GM12878 (cell line): ENCODE data around the gene SOBP. TPM values are rescaled to one million over a fixed set of nuclear protein-coding genes. Genes with fewer than 3 reads are reported as not detected.

Source experiments
- ATAC-seq: fragments of 200-7000 bp; cut with Tn5 transposase; 3 replicates; pipeline ENCODE4 v1.9.1; 2020; ENCODE audit warnings: mild to moderate bottlenecking, moderate library complexity
- BruUV-seq: library from RNA; stranded (reverse); fragments of 400-500 nt; replicated peaks from 2 replicates; lab custom pipeline; 2021; lab: Mats Ljungman, UMichigan
- CTCF ChIA-PET: fragments of 300-600 bp; sonication (Branson Sonifier 250); formaldehyde crosslinking; extraction: SDS; loops from one replicate; lab custom pipeline; 2021; ENCODE audit warnings: inconsistent platforms; lab: Yijun Ruan, JAX
- POLR2A ChIA-PET: fragments of 350-600 bp; formaldehyde crosslinking; extraction: SDS; loops from one replicate; lab custom pipeline; 2021; ENCODE audit warnings: inconsistent platforms; lab: Charles Lee
- RAD21 ChIA-PET: fragments of 300-600 bp; sonication (Branson Sonifier 250); formaldehyde crosslinking; loops from one replicate; lab custom pipeline; 2023; ENCODE audit warnings: antibody characterized with exemption; ENCODE audit not compliant: unreplicated experiment; lab: Charles Lee
- SMC1A ChIA-PET: fragments of 300-600 bp; sonication (Branson Sonifier 250); formaldehyde crosslinking; loops from one replicate; lab custom pipeline; 2023; ENCODE audit not compliant: unreplicated experiment, uncharacterized antibody; lab: Charles Lee
- DNase-seq: peaks from one replicate; pipeline ENCODE4 v3.0.0-alpha.2; 2011; ENCODE audit warnings: low read depth, low spot score
- FAIRE-seq: peaks from 3 replicates; lab custom pipeline; 2011; peaks lifted over from hg19 to GRCh38; lab: Jason Lieb, UNC
- H2AFZ ChIP-seq: 2 replicates; pipeline ENCODE4 v1.6.0; 2011; ENCODE audit warnings: low read depth, low read length, control low read depth; ENCODE audit not compliant: control insufficient read depth
- H3K27ac ChIP-seq: 2 replicates; pipeline ENCODE4 v1.5.1; 2011; ENCODE audit warnings: control low read depth; ENCODE audit not compliant: control insufficient read depth, insufficient read depth
- H3K27me3 ChIP-seq, 2 experiments: replicated peaks in 1 of 2; 2 replicates each; pipeline versions ENCODE4 v1.6.0 to v1.6.1; 2011; ENCODE audit warnings: low read length in 1 of 2; ENCODE audit not compliant: control insufficient read depth in 2 of 2, insufficient read depth in 2 of 2
- H3K36me3 ChIP-seq, 2 experiments: 2 replicates each; pipeline ENCODE4 v1.5.1; 2011; ENCODE audit warnings: low read length in 1 of 2; ENCODE audit not compliant: control insufficient read depth in 2 of 2, insufficient read depth in 2 of 2
- H3K4me1 ChIP-seq: 2 replicates; pipeline ENCODE4 v1.6.1; 2011; ENCODE audit warnings: mild to moderate bottlenecking, low read length, moderate library complexity, mixed read lengths; ENCODE audit not compliant: control insufficient read depth, insufficient read depth
- H3K4me2 ChIP-seq: 2 replicates; pipeline ENCODE4 v1.6.0; 2011; ENCODE audit warnings: control low read depth; ENCODE audit not compliant: control insufficient read depth, insufficient read depth
- H3K4me3 ChIP-seq: fragments of 200-600 bp; sonication (generic); 2 replicates; pipeline ENCODE4 v1.5.1; 2016
- H3K79me2 ChIP-seq: 2 replicates; pipeline ENCODE4 v1.6.0; 2011; ENCODE audit warnings: low read length; ENCODE audit not compliant: control insufficient read depth, insufficient read depth
- H3K9ac ChIP-seq: 2 replicates; pipeline ENCODE4 v1.8.0; 2011; ENCODE audit warnings: low read length, control low read depth, mixed read lengths; ENCODE audit not compliant: control insufficient read depth, insufficient read depth
- H3K9me3 ChIP-seq: replicated peaks from 3 replicates; pipeline ENCODE4 v1.5.1; 2011; ENCODE audit warnings: mild to moderate bottlenecking, low read length; ENCODE audit not compliant: control insufficient read depth, insufficient read depth
- H4K20me1 ChIP-seq: 2 replicates; pipeline ENCODE4 v1.6.0; 2011; ENCODE audit not compliant: control insufficient read depth, insufficient read depth
- ATF7 ChIP-seq: fragments of 450-650 bp; IDR thresholded peaks from 2 replicates; pipeline ENCODE4 v1.6.1; 2016; ENCODE audit warnings: low read depth, mild to moderate bottlenecking
- FOXM1 ChIP-seq: IDR thresholded peaks from 2 replicates; pipeline ENCODE4 v1.6.1; 2012; ENCODE audit warnings: low read depth, mild to moderate bottlenecking, inconsistent platforms, low read length, moderate library complexity
- JUNB ChIP-seq: IDR thresholded peaks from 2 replicates; pipeline ENCODE4 v1.6.1; 2016; ENCODE audit warnings: antibody characterized with exemption, mild to moderate bottlenecking
- KDM1A ChIP-seq: fragments of 200-600 bp; sonication (generic); IDR thresholded peaks from 2 replicates; pipeline ENCODE4 v1.6.1; 2016; ENCODE audit warnings: borderline replicate concordance
- MEF2A ChIP-seq: IDR thresholded peaks from 2 replicates; pipeline ENCODE4 v1.6.1; 2011; ENCODE audit warnings: low read depth, mild to moderate bottlenecking, low read length, moderate library complexity; ENCODE audit not compliant: insufficient read depth
- MTA3 ChIP-seq: IDR thresholded peaks from 2 replicates; pipeline ENCODE4 v1.6.1; 2012; ENCODE audit warnings: low read length, inconsistent platforms, borderline replicate concordance
- NFYB ChIP-seq: IDR thresholded peaks from 2 replicates; pipeline ENCODE4 v1.6.1; 2011; ENCODE audit warnings: low read depth, mild to moderate bottlenecking, low read length, improper control_type of control experiment, moderate library complexity; ENCODE audit not compliant: insufficient read depth
- NR2F1 ChIP-seq: fragments of 450-650 bp; conservative IDR thresholded peaks from 2 replicates; pipeline ENCODE4 v1.6.1; 2017; ENCODE audit warnings: mild to moderate bottlenecking
- NRF1 ChIP-seq: conservative IDR thresholded peaks from 2 replicates; pipeline ENCODE4 v1.6.1; 2011; ENCODE audit warnings: mild to moderate bottlenecking, low read depth, low read length, improper control_type of control experiment
- POU2F2 ChIP-seq: IDR thresholded peaks from 3 replicates; pipeline ENCODE4 v1.6.1; 2011; ENCODE audit warnings: low read depth, mild to moderate bottlenecking, low read length, borderline replicate concordance
- TCF12 ChIP-seq: IDR thresholded peaks from 2 replicates; pipeline ENCODE4 v1.6.1; 2011; ENCODE audit warnings: low read depth, mild to moderate bottlenecking, low read length
- YY1 ChIP-seq: IDR thresholded peaks from 2 replicates; pipeline ENCODE4 v1.6.1; 2011; ENCODE audit warnings: low read depth, mild to moderate bottlenecking, low read length
- ZNF217 ChIP-seq: fragments of 450-650 bp; IDR thresholded peaks from 2 replicates; pipeline ENCODE4 v1.6.1; 2017; ENCODE audit warnings: antibody characterized with exemption, mild to moderate bottlenecking
- WGBS: methylation state at CpG from one replicate; pipeline ENCODE4 v1.1.6; 2016; ENCODE audit warnings: low lambda C conversion rate; ENCODE audit not compliant: insufficient replicate concordance, insufficient coverage; ENCODE audit errors: missing lambda C conversion rate; 5-methylcytosine and 5-hydroxymethylcytosine counted together
- in situ Hi-C: fragments of 300-500 bp; cut with MboI; formaldehyde crosslinking; loops from 9 replicates; pipeline ENCODE4 v1.14.3; 2018; ENCODE audit warnings: mixed read lengths
- intact Hi-C: fragments of 100-400 bp; cut with micrococcal nuclease; formaldehyde crosslinking; loops from one replicate; pipeline ENCODE4 v1.14.2; 2022; ENCODE audit not compliant: unreplicated experiment
- polyA plus RNA-seq, 11 experiments: library from polyadenylated mRNA; depleted of rRNA in 4 of 11; unstranded in 6 of 11; stranded (reverse) in 5 of 11; fragments of >200 nt; fragmentation: Nextera tagmentation in 4 of 11; fragmentation: Illumina TruSeq in 1 of 11; extraction: Ambion mirVana in 4 of 11; extraction: Trizol in 1 of 11; gene quantifications; 1 replicate in 1 of 11; 2 replicates in 10 of 11; pipeline versions ENCODE4 v1.2.1 to v1.2.3, GENCODE V29; 2011 to 2016; ENCODE audit warnings: inconsistent platforms in 2 of 11, missing spikeins in 2 of 11, low read depth in 1 of 11
- total RNA-seq, 4 experiments: library from RNA; depleted of rRNA in 3 of 4; stranded (reverse); fragments of >200 nt in 3 of 4; fragmentation: Illumina TruSeq in 1 of 4; extraction: Trizol in 1 of 4; gene quantifications; 2 replicates each; pipeline versions ENCODE4 v1.2.1 to v1.2.3, GENCODE V29; 2013 to 2021
- TF ChIP-seq, protein P1 (sequence below): fragments of 150-350 bp; IDR thresholded peaks from 2 replicates; pipeline ENCODE4 v1.6.1; 2016; ENCODE audit warnings: low read depth, low read length

The SOBP gene
- total and polyA plus RNA-seq, 10 of the 15 experiments (the other 5 are each of a cell fraction or from before 2014, with no cell fraction given): 0.49 to 1.9 (median 0.78) TPM

DNA sequence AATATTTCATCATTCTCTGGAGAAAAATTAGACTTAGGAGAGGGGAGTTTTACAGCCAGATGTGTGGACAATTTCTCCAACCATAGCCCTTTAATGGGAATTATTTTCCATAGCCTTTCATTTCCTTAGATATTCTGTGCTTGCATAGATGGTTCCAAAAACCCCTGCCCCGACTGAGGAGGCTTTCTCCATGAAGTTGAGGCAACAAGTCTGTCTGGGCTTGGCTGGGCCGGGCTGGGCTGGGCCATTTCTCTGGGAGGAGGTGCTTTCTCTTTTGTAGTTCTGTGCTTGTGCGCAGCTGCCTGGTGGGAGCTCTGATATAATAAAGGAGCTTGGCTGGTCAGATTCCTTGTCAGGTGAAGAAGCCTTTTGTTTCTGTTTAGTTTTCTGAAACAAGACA is 71.4 kb downstream of the SOBP start:
- POLR2A ChIA-PET: interaction anchor here (0.6 kb wide), 1 partner anchor 130 kb away, joined by 4 read pairs; no protein-coding TSS in a partner anchor
- FAIRE-seq (no peak), DNase-seq (no peak), ATAC-seq (no peak)
- Histone ChIP-seq H3K4me1 (no peaks in the 10 kb centered on the region), H3K79me2 (no peaks in the 10 kb centered on the region), H3K4me3 (no peak overlapping the region), H4K20me1 (no peaks in the 10 kb centered on the region), H3K9me3 (no peaks in the 10 kb centered on the region), H3K4me2 (no peak overlapping the region), H2AFZ (no peak overlapping the region), H3K9ac (no peak overlapping the region), H3K27me3 (peaks cover 2% of the 10 kb centered on the region in 2 experiments; a peak in 2 of 4 replicates), H3K27ac (no peak overlapping the region), H3K36me3 (no peaks in the 10 kb centered on the region)
- intact Hi-C loops (no loop called here), in situ Hi-C loops (no loop called here)
- CTCF ChIA-PET: interaction anchor here (0.9 kb wide), 1 partner anchor 113 kb away, joined by 3 read pairs; no protein-coding TSS in a partner anchor
- TF ChIP-seq MEF2A: no peak
- SMC1A ChIA-PET: interaction anchor here (1.1 kb wide), 1 partner anchor 11 kb away, joined by 3 read pairs; no protein-coding TSS in a partner anchor
- RAD21 ChIA-PET: interaction anchor here (0.6 to 0.8 kb wide), 3 partner anchors 18 to 114 kb away, joined by 3 read pairs; no protein-coding TSS in a partner anchor
- BruUV-seq: no TSS peak
- 53% methylated on average over 3 of the region's 3 CpGs for WGBS

DNA sequence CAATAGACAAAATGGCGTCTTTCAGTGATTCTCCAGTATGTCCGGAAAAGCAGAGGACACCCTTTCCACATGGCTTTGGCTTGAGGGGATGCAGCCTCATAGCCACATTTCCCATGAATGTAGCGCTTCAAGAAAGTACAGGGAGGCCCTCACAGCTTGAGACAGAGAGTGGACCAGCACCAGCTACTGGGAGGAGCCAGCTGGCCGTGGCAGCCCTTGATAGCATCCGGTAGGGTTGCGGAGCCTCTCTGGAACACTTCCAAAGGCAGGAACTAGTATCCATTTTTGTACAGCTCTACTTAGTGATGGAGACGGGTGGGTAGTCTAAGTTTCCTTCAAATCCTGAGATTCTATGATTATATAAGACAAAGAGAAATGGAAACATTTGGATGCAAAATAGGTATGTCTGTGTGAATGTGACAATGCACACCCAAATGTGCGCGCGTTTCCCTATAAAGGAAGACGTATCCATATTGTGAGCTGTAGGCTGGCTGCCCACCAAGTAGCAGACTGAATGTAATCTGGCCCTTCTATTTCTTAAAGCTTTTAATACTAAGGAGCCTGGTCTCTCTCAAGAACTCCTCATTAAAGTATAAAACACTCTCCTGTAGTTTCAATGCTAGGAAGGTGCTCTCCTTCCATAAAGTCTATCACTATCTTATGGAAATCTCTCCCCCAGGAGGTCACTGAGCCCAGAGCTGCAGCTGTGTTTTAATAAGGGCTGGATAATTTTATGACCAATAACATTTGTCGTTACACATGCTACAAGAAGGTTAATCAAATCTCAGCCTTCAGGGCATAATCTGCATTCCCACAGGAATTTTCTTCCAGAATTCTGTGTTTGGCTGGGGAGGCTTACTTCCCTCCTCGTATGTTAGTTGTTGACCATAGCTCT is 74.0 kb downstream of the SOBP start:
- Histone ChIP-seq H4K20me1 (no peaks in the 10 kb centered on the region), H3K79me2 (no peaks in the 10 kb centered on the region), H3K9ac (no peak overlapping the region), H3K4me3 (no peak overlapping the region), H3K27ac (no peak overlapping the region), H3K36me3 (no peaks in the 10 kb centered on the region), H3K4me1 (no peaks in the 10 kb centered on the region), H2AFZ (no peak overlapping the region), H3K27me3 (peaks cover 2% of the 10 kb centered on the region in 2 experiments; a peak in 2 of 4 replicates), H3K4me2 (no peak overlapping the region), H3K9me3 (no peaks in the 10 kb centered on the region)
- FAIRE-seq (no peak), DNase-seq (no peak), ATAC-seq (no peak)
- POLR2A ChIA-PET: interaction anchor here (0.6 kb wide), 1 partner anchor 28 kb away, joined by 6 read pairs; no protein-coding TSS in a partner anchor
- SMC1A ChIA-PET: no interaction called here
- in situ Hi-C loops: no loop called here
- BruUV-seq: no TSS peak
- 61% methylated on average over 13 of the region's 13 CpGs for WGBS
- CTCF ChIA-PET: no interaction called here
- intact Hi-C loops: no loop called here
- RAD21 ChIA-PET: no interaction called here
- no peak for TF ChIP-seq ZNF217
- TF ChIP-seq FOXM1: no peak
- no peak for TF ChIP-seq TCF12
- TF ChIP-seq JUNB: no peak
- TF ChIP-seq MTA3: no peak
- TF ChIP-seq YY1: no peak
- TF ChIP-seq POU2F2: no peak
- TF ChIP-seq NFYB: no peak
- no peak for TF ChIP-seq NRF1
- TF ChIP-seq, protein P1, sequence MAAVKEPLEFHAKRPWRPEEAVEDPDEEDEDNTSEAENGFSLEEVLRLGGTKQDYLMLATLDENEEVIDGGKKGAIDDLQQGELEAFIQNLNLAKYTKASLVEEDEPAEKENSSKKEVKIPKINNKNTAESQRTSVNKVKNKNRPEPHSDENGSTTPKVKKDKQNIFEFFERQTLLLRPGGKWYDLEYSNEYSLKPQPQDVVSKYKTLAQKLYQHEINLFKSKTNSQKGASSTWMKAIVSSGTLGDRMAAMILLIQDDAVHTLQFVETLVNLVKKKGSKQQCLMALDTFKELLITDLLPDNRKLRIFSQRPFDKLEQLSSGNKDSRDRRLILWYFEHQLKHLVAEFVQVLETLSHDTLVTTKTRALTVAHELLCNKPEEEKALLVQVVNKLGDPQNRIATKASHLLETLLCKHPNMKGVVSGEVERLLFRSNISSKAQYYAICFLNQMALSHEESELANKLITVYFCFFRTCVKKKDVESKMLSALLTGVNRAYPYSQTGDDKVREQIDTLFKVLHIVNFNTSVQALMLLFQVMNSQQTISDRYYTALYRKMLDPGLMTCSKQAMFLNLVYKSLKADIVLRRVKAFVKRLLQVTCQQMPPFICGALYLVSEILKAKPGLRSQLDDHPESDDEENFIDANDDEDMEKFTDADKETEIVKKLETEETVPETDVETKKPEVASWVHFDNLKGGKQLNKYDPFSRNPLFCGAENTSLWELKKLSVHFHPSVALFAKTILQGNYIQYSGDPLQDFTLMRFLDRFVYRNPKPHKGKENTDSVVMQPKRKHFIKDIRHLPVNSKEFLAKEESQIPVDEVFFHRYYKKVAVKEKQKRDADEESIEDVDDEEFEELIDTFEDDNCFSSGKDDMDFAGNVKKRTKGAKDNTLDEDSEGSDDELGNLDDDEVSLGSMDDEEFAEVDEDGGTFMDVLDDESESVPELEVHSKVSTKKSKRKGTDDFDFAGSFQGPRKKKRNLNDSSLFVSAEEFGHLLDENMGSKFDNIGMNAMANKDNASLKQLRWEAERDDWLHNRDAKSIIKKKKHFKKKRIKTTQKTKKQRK: no peak
- TF ChIP-seq ATF7: no peak
- no peak for TF ChIP-seq NR2F1
- no peak for TF ChIP-seq KDM1A
